Endothelial cell of umbilical vein (primary cell): ENCODE data around the gene RAI1. TPM values are rescaled to one million over a fixed set of nuclear protein-coding genes. Genes with fewer than 3 reads are reported as not detected.

Experiments
- BruUV-seq: library from RNA; stranded (reverse); fragments of 400-500 nt; replicated peaks from 2 replicates; lab custom pipeline; 2021; lab: Mats Ljungman, UMichigan
- CTCF ChIA-PET: fragments of 300-600, 350-600 bp; sonication (Branson Sonifier 250); formaldehyde crosslinking; loops from one replicate; lab custom pipeline; 2021; ENCODE audit warnings: antibody characterized with exemption, inconsistent platforms; lab: Charles Lee
- POLR2A ChIA-PET: fragments of 300-600, 350-600 bp; sonication (Branson Sonifier 250); formaldehyde crosslinking; loops from one replicate; lab custom pipeline; 2021; ENCODE audit warnings: antibody characterized with exemption, inconsistent platforms; lab: Charles Lee
- DNase-seq: peaks from one replicate; pipeline ENCODE4 v3.0.0-alpha.2; 2011; ENCODE audit warnings: low read depth, low spot score
- FAIRE-seq: peaks from 2 replicates; lab custom pipeline; 2011; peaks lifted over from hg19 to GRCh38; lab: Jason Lieb, UNC
- H2AFZ ChIP-seq: 2 replicates; pipeline ENCODE4 v1.6.0; 2012; ENCODE audit warnings: low read depth, low read length, control low read depth, inconsistent platforms
- H3K27ac ChIP-seq: 2 replicates; pipeline ENCODE4 v1.5.1; 2011; ENCODE audit warnings: low read depth, mild to moderate bottlenecking, control low read depth, low read length, moderate library complexity; ENCODE audit not compliant: insufficient read depth
- H3K27me3 ChIP-seq, 2 experiments: 2 replicates each; pipeline versions ENCODE4 v1.6.0 to v1.6.1; 2011; ENCODE audit warnings: low read length in 2 of 2, mixed read lengths in 1 of 2; ENCODE audit not compliant: control insufficient read depth in 2 of 2, insufficient read depth in 2 of 2
- H3K36me3 ChIP-seq, 2 experiments: 2 replicates in 1 of 2; 3 replicates in 1 of 2; pipeline ENCODE4 v1.5.1; 2011; ENCODE audit warnings: low read length in 2 of 2, mild to moderate bottlenecking in 1 of 2, moderate library complexity in 1 of 2; ENCODE audit not compliant: control insufficient read depth in 2 of 2, insufficient read depth in 2 of 2; ENCODE audit errors: extremely low read depth in 1 of 2
- H3K4me1 ChIP-seq: 3 replicates; pipeline ENCODE4 v1.5.1; 2011; ENCODE audit warnings: mild to moderate bottlenecking, low read length; ENCODE audit not compliant: control insufficient read depth, insufficient read depth; ENCODE audit errors: extremely low read depth
- H3K4me2 ChIP-seq: 2 replicates; pipeline ENCODE4 v1.6.1; 2011; ENCODE audit warnings: low read length, control low read depth, mixed read lengths; ENCODE audit not compliant: insufficient read depth
- H3K4me3 ChIP-seq, 3 experiments: fragments of 200-600 bp in 1 of 3; sonication (generic), shearing (Covaris generic) in 1 of 3; replicated peaks in 1 of 3; 2 replicates each; pipeline ENCODE4 v1.5.1; 2011 to 2016; ENCODE audit warnings: control low read depth in 3 of 3, low read length in 3 of 3, mild to moderate bottlenecking in 2 of 3, inconsistent platforms in 1 of 3, low read depth in 1 of 3, moderate library complexity in 1 of 3; ENCODE audit not compliant: insufficient read depth in 1 of 3
- H3K79me2 ChIP-seq: 2 replicates; pipeline ENCODE4 v1.6.0; 2012; ENCODE audit warnings: low read length, inconsistent platforms; ENCODE audit not compliant: control insufficient read depth, insufficient read depth
- H3K9ac ChIP-seq: replicated peaks from 2 replicates; pipeline ENCODE3; 2011; ENCODE audit warnings: low read length, control low read depth; ENCODE audit not compliant: insufficient read depth; ENCODE audit errors: extremely low read depth
- H3K9me1 ChIP-seq: replicated peaks from 3 replicates; pipeline ENCODE4 v1.6.0; 2011; ENCODE audit warnings: mild to moderate bottlenecking, low read length; ENCODE audit not compliant: control insufficient read depth, insufficient read depth; ENCODE audit errors: extremely low read depth
- H3K9me3 ChIP-seq: replicated peaks from 2 replicates; pipeline ENCODE4 v1.5.1; 2012; ENCODE audit warnings: low read length, inconsistent platforms; ENCODE audit not compliant: control insufficient read depth, insufficient read depth
- H4K20me1 ChIP-seq: replicated peaks from 2 replicates; pipeline ENCODE3; 2011; ENCODE audit warnings: mild to moderate bottlenecking, low read length; ENCODE audit not compliant: control insufficient read depth, insufficient read depth; ENCODE audit errors: extremely low read depth
- EZH2 ChIP-seq: IDR thresholded peaks from 2 replicates; pipeline ENCODE4 v1.6.1; 2012; ENCODE audit warnings: borderline replicate concordance, low read depth, mild to moderate bottlenecking, moderate library complexity, low read length, inconsistent platforms; ENCODE audit not compliant: severe bottlenecking
- FOS ChIP-seq: IDR thresholded peaks from 2 replicates; pipeline ENCODE4 v1.6.1; 2011; ENCODE audit warnings: mild to moderate bottlenecking, low read length, moderate library complexity, borderline replicate concordance; ENCODE audit not compliant: insufficient read depth
- GATA2 ChIP-seq: IDR thresholded peaks from 2 replicates; pipeline ENCODE4 v1.7.0; 2011; ENCODE audit warnings: low read depth, mild to moderate bottlenecking, moderate library complexity, mixed read lengths, low read length; ENCODE audit not compliant: insufficient read length, insufficient read depth
- JUN ChIP-seq: IDR thresholded peaks from 2 replicates; pipeline ENCODE4 v1.6.1; 2011; ENCODE audit warnings: borderline replicate concordance, low read depth; ENCODE audit not compliant: insufficient read length, insufficient read depth
- MYC ChIP-seq: IDR thresholded peaks from one replicate; pipeline ENCODE4 v1.6.1; 2011; ENCODE audit warnings: mild to moderate bottlenecking, low read depth, low read length
- POLR2A ChIP-seq: IDR thresholded peaks from 2 replicates; pipeline ENCODE4 v1.6.1; 2012; ENCODE audit warnings: low read depth, mild to moderate bottlenecking, control low read depth, low read length
- POLR2AphosphoS5 ChIP-seq: IDR thresholded peaks from 2 replicates; pipeline ENCODE4 v1.6.1; 2012; ENCODE audit warnings: low read depth, mild to moderate bottlenecking, control low read depth, low read length, moderate library complexity; ENCODE audit not compliant: insufficient read depth
- dilution Hi-C: fragments of 300-500 bp; cut with MboI; formaldehyde crosslinking; loops from one replicate; pipeline ENCODE4 v1.15.0; 2019; ENCODE audit warnings: low sequenced_read_pairs; ENCODE audit not compliant: extremely low pct_ligation_motif_present
- intact Hi-C: fragments of 100-400 bp; cut with micrococcal nuclease; formaldehyde crosslinking; loops from one replicate; pipeline ENCODE4 v1.10.0; 2022
- polyA plus RNA-seq, 4 experiments: library from polyadenylated mRNA; depleted of rRNA in 3 of 4; stranded (reverse) in 3 of 4; unstranded in 1 of 4; fragments of >200 nt; gene quantifications; 2 replicates each; pipeline versions ENCODE4 v1.2.1 to v1.2.3, GENCODE V29; 2011 to 2012; ENCODE audit warnings: missing spikeins in 1 of 4
- total RNA-seq: library from RNA; stranded (reverse); gene quantifications from 2 replicates; pipeline ENCODE4 v1.2.3, GENCODE V29; 2021
- TF ChIP-seq, protein P1 (sequence below), 2 donors: IDR thresholded peaks; 1 replicate in 1 of 2; 2 replicates in 1 of 2; pipeline ENCODE4 v1.5.1; 2011; ENCODE audit warnings: low read length in 2 of 2, mild to moderate bottlenecking in 2 of 2, moderate library complexity in 2 of 2, control low read depth in 1 of 2, inconsistent platforms in 1 of 2, low read depth in 1 of 2; ENCODE audit not compliant: insufficient read depth in 1 of 2; ENCODE audit errors: extremely low read depth in 1 of 2
- TF ChIP-seq, protein P2 (sequence below): IDR thresholded peaks from 2 replicates; pipeline ENCODE4 v1.6.1; 2011; ENCODE audit not compliant: insufficient read depth, insufficient read length

Gene RAI1
- total and polyA plus RNA-seq, 2 donors (not counting 3 experiments of a cell fraction or from before 2014, with no cell fraction given), result 7.8 to 43.3 TPM

DNA sequence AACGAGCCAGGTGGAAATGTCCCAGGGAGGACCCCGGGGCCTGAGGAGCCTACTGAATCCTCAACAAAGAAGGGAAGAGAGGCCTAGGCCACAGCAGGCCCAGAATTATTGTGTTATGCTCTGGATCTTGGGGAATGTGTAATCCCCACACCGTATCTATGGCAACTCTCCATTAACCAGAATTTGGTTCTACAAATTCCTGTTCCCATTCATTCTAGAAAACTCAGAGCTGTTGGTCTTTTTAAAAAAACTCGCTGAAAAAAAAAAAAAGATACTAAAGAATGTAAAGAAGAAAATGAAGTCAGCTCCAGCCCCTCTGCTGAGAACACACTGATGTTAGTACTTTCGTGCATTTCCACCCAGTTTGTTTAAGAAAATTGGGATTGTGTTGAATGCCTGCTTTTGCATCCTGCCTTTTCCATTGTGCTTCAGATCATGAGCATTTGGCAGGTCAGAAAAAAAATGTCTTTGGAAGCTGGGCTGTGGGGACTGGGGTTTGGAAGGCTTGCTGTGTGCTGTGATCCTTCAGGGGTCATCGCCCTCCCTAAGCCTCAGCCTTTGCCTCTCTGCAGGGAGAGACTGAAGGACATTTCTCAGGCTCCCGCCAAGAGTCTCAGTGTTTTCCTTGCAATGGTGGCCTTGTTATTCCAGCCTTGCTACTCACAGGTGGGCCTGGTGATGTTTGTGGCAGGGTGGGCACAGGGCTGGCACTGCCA, 86.1 kb downstream of the RAI1 start:
- peaks cover 7% of the 10 kb centered on the region for H3K79me2 ChIP-seq
- ChIA-PET CTCF (interaction anchor here (0.7 kb wide), 1 partner anchor 14 kb away, joined by 3 read pairs; no protein-coding TSS in a partner anchor), POLR2A (interaction anchor here (0.5 kb wide), 1 partner anchor 14 kb away, joined by 9 read pairs; no protein-coding TSS in a partner anchor)
- no TSS peak for BruUV-seq
- FAIRE-seq (no peak), DNase-seq (no peak)
- H3K9me3 ChIP-seq, result no peaks in the 10 kb centered on the region
- H4K20me1 ChIP-seq, result no peaks in the 10 kb centered on the region
- H2AFZ ChIP-seq, result no peak overlapping the region
- H3K9me1 ChIP-seq, result no peaks in the 10 kb centered on the region
- no peak overlapping the region for H3K4me2 ChIP-seq
- TF ChIP-seq POLR2A, result no peak
- TF ChIP-seq POLR2AphosphoS5, result no peak
- TF ChIP-seq EZH2, result no peak
- TF ChIP-seq, protein P1, sequence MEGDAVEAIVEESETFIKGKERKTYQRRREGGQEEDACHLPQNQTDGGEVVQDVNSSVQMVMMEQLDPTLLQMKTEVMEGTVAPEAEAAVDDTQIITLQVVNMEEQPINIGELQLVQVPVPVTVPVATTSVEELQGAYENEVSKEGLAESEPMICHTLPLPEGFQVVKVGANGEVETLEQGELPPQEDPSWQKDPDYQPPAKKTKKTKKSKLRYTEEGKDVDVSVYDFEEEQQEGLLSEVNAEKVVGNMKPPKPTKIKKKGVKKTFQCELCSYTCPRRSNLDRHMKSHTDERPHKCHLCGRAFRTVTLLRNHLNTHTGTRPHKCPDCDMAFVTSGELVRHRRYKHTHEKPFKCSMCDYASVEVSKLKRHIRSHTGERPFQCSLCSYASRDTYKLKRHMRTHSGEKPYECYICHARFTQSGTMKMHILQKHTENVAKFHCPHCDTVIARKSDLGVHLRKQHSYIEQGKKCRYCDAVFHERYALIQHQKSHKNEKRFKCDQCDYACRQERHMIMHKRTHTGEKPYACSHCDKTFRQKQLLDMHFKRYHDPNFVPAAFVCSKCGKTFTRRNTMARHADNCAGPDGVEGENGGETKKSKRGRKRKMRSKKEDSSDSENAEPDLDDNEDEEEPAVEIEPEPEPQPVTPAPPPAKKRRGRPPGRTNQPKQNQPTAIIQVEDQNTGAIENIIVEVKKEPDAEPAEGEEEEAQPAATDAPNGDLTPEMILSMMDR (IDR thresholded peaks at IDR 0.05; ENCODE audit: extremely low read depth in 1 of 2, insufficient read depth in 1 of 2, low read depth in 1 of 2, low read length in 2 of 2), result no peak
- TF ChIP-seq FOS, result no peak
- TF ChIP-seq JUN, result no peak
- TF ChIP-seq GATA2, result no peak
- TF ChIP-seq, protein P2, sequence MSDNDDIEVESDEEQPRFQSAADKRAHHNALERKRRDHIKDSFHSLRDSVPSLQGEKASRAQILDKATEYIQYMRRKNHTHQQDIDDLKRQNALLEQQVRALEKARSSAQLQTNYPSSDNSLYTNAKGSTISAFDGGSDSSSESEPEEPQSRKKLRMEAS, result no peak
- TF ChIP-seq MYC, result no peak
- no peaks in the 10 kb centered on the region for H3K27me3 ChIP-seq
- H3K36me3 ChIP-seq, result peaks cover 0 to 6% of the 10 kb centered on the region in 2 experiments
- H3K4me3 ChIP-seq, result no peak overlapping the region
- no peak overlapping the region for H3K27ac ChIP-seq
- dilution Hi-C loops (no loop called here), intact Hi-C loops (no loop called here)
- H3K4me1 ChIP-seq, result no peaks in the 10 kb centered on the region
- no peak overlapping the region for H3K9ac ChIP-seq
